NT2/D1 (cell line): Measurements from ENCODE around the gene LRRC8E.

Source experiments
- YY1 ChIP-seq: IDR thresholded peaks from 2 replicates; pipeline ENCODE4 v1.6.1; 2011; ENCODE audit not compliant: insufficient read length, insufficient read depth
- ZNF274 ChIP-seq: IDR thresholded peaks from 2 replicates; pipeline ENCODE4 v1.6.1; 2011; ENCODE audit warnings: mild to moderate bottlenecking, low read depth, low read length

- TF ChIP-seq YY1 (no peak), ZNF274 (no peak)
Measured at GRCh38 chr19:7888826-7889217, 512 bp downstream of the LRRC8E start.
